Ishikawa (cell line): Measurements from ENCODE around the gene GRM7.

Experiments
- CEBPB ChIP-seq: IDR thresholded peaks from 2 replicates; pipeline ENCODE4 v1.6.1; 2012
- EGR1 ChIP-seq: IDR thresholded peaks from 2 replicates; pipeline ENCODE4 v1.6.1; 2012
- EP300 ChIP-seq: IDR thresholded peaks from 2 replicates; pipeline ENCODE4 v1.6.1; 2012; ENCODE audit warnings: borderline replicate concordance
- FOXM1 ChIP-seq: IDR thresholded peaks from 2 replicates; pipeline ENCODE4 v1.6.1; 2012; ENCODE audit warnings: low read depth, borderline replicate concordance
- RAD21 ChIP-seq: IDR thresholded peaks from 2 replicates; pipeline ENCODE4 v1.6.1; 2012; ENCODE audit warnings: low read depth
- REST ChIP-seq: IDR thresholded peaks from 2 replicates; pipeline ENCODE4 v1.6.1; 2012; ENCODE audit warnings: low read depth, mild to moderate bottlenecking
- TAF1 ChIP-seq: IDR thresholded peaks from 2 replicates; pipeline ENCODE4 v1.6.1; 2012; ENCODE audit warnings: low read depth, mild to moderate bottlenecking
- TCF12 ChIP-seq: IDR thresholded peaks from 2 replicates; pipeline ENCODE4 v1.6.1; 2012; ENCODE audit warnings: low read depth
- ZBTB7A ChIP-seq: IDR thresholded peaks from 2 replicates; pipeline ENCODE4 v1.6.1; 2012; ENCODE audit warnings: low read depth

GRCh38 chr3:7333125-7333524 lies 472.2 kb downstream of the GRM7 start:
- no peak for TF ChIP-seq CEBPB
- no peak for TF ChIP-seq ZBTB7A
- no peak for TF ChIP-seq RAD21
- no peak for TF ChIP-seq REST
- TF ChIP-seq TCF12: no peak
- no peak for TF ChIP-seq TAF1
- TF ChIP-seq FOXM1: no peak
- no peak for TF ChIP-seq EP300
- TF ChIP-seq EGR1: no peak
